HL-60 (cell line): ENCODE data around the gene LSM12.
"Not testable (repeated sequence)": the region's sequence is repeated elsewhere in the genome, so short reads cannot be mapped to it uniquely, and the experiment has no call there.

Experiments used
- DNase-seq, 2 experiments: peaks; one replicate each; pipeline ENCODE4 v3.0.0-alpha.2; 2010 to 2020; ENCODE audit warnings: low read depth in 1 of 2, low spot score in 1 of 2
- H3K27ac ChIP-seq: fragments of 250-450 bp; sonication (Bioruptor Pico); replicated peaks from 2 replicates; pipeline ENCODE4 v1.5.1; 2020; ENCODE audit warnings: mild to moderate bottlenecking, moderate library complexity
- H3K27me3 ChIP-seq: fragments of 250-450 bp; sonication (Bioruptor Pico); 2 replicates; pipeline ENCODE4 v1.5.1; 2021; ENCODE audit warnings: mild to moderate bottlenecking, moderate library complexity; ENCODE audit not compliant: insufficient read depth, poor library complexity, severe bottlenecking
- H3K4me3 ChIP-seq: replicated peaks from 2 replicates; pipeline ENCODE4 v1.5.1; 2011; ENCODE audit warnings: mild to moderate bottlenecking, control low read depth, low read length; ENCODE audit not compliant: insufficient read depth
- GABPA ChIP-seq: IDR thresholded peaks from 2 replicates; pipeline ENCODE4 v1.6.1; 2012; ENCODE audit warnings: low read depth
- POLR2AphosphoS5 ChIP-seq: IDR thresholded peaks from 2 replicates; pipeline ENCODE4 v1.6.1; 2012; ENCODE audit warnings: low read depth
- SPI1 ChIP-seq: IDR thresholded peaks from 2 replicates; pipeline ENCODE4 v1.6.1; 2012; ENCODE audit warnings: low read depth, mild to moderate bottlenecking, borderline replicate concordance
- TF ChIP-seq, protein P1 (sequence below): IDR thresholded peaks from one replicate; pipeline ENCODE4 v1.5.1; 2011; ENCODE audit warnings: low read length, control low read depth, inconsistent platforms; ENCODE audit not compliant: insufficient read depth
- TF ChIP-seq, protein P2 (sequence below): IDR thresholded peaks from 2 replicates; pipeline ENCODE4 v1.6.1; 2012; ENCODE audit warnings: low read depth; ENCODE audit not compliant: insufficient replicate concordance

Gene LSM12

DNA sequence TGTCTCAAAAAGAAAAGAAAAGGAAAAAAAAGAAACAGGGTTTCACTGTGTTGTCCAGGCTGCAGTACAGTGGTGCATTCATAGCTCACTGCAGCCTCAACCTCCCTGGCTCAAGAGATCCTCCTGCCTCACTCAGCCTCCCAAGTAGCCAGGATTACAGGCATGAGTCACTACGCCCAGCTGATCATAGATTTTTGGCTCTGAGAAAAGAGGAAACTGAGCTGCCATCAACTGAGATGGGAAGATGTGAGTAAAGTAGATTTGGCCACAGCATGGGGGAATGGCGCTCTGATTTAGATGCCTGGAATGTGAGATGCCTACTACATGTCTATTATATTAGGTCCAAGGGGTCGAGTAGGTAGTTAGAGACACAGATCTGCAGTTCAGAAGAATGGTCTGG lies 67.9 kb downstream of the LSM12 start:
- peak in 1 of 2 experiments; percentile 29 for DNase-seq
- no peak overlapping the region for H3K27ac ChIP-seq
- TF ChIP-seq GABPA (no peak), POLR2AphosphoS5 (no peak), SPI1 (no peak)
- TF ChIP-seq, protein P1, sequence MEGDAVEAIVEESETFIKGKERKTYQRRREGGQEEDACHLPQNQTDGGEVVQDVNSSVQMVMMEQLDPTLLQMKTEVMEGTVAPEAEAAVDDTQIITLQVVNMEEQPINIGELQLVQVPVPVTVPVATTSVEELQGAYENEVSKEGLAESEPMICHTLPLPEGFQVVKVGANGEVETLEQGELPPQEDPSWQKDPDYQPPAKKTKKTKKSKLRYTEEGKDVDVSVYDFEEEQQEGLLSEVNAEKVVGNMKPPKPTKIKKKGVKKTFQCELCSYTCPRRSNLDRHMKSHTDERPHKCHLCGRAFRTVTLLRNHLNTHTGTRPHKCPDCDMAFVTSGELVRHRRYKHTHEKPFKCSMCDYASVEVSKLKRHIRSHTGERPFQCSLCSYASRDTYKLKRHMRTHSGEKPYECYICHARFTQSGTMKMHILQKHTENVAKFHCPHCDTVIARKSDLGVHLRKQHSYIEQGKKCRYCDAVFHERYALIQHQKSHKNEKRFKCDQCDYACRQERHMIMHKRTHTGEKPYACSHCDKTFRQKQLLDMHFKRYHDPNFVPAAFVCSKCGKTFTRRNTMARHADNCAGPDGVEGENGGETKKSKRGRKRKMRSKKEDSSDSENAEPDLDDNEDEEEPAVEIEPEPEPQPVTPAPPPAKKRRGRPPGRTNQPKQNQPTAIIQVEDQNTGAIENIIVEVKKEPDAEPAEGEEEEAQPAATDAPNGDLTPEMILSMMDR = no peak
- TF ChIP-seq, protein P2, sequence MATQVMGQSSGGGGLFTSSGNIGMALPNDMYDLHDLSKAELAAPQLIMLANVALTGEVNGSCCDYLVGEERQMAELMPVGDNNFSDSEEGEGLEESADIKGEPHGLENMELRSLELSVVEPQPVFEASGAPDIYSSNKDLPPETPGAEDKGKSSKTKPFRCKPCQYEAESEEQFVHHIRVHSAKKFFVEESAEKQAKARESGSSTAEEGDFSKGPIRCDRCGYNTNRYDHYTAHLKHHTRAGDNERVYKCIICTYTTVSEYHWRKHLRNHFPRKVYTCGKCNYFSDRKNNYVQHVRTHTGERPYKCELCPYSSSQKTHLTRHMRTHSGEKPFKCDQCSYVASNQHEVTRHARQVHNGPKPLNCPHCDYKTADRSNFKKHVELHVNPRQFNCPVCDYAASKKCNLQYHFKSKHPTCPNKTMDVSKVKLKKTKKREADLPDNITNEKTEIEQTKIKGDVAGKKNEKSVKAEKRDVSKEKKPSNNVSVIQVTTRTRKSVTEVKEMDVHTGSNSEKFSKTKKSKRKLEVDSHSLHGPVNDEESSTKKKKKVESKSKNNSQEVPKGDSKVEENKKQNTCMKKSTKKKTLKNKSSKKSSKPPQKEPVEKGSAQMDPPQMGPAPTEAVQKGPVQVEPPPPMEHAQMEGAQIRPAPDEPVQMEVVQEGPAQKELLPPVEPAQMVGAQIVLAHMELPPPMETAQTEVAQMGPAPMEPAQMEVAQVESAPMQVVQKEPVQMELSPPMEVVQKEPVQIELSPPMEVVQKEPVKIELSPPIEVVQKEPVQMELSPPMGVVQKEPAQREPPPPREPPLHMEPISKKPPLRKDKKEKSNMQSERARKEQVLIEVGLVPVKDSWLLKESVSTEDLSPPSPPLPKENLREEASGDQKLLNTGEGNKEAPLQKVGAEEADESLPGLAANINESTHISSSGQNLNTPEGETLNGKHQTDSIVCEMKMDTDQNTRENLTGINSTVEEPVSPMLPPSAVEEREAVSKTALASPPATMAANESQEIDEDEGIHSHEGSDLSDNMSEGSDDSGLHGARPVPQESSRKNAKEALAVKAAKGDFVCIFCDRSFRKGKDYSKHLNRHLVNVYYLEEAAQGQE = no peak
- peaks cover 37% of the 10 kb centered on the region for H3K27me3 ChIP-seq
- no peak overlapping the region for H3K4me3 ChIP-seq

DNA sequence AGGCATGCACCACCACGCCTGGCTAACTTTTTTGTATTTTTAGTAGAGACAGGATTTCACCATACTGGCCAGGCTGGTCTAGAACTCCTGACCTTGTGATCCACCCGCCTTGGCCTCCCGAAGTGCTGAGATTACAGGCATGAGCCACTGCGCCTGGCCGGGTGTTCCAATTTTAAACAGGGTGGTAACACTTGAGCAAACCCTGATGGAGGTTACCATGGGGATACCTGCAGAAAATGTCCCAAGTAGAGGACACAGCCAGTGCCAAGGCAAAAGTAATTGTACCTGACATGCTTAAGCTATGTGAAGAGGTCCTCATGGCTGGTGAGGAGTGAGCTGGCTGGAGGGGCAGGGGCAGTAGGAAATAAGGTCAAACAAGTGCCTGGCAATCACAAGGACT lies 69.3 kb downstream of the LSM12 start:
- peaks cover 35% of the 10 kb centered on the region for H3K27me3 ChIP-seq
- not testable (repeated sequence) for DNase-seq, H3K4me3 ChIP-seq, H3K27ac ChIP-seq

DNA sequence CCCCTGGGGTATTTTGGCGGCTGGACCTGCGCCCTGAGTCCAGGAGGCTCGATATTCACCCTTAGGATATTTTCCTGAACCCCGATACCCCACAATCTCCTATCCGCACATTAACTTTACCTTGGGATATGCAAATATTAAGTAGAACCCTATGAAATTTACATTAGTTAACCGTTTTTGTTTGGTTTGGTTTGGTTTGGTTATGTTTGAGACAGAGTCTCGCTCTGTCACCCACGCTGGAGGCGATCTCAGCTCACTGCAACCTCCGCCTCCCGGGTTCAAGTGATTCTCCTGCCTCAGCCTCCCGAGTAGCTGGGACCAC lies 71.4 kb downstream of the LSM12 start:
- H3K27me3 ChIP-seq = peaks cover 32% of the 10 kb centered on the region
- TF ChIP-seq, protein P1 = no peak
- no peak for TF ChIP-seq POLR2AphosphoS5
- TF ChIP-seq SPI1 = no peak
- no peak for TF ChIP-seq GABPA
- TF ChIP-seq, protein P2 = no peak
- H3K4me3 ChIP-seq = no peak overlapping the region
- no peak for DNase-seq
- H3K27ac ChIP-seq = no peak overlapping the region

DNA sequence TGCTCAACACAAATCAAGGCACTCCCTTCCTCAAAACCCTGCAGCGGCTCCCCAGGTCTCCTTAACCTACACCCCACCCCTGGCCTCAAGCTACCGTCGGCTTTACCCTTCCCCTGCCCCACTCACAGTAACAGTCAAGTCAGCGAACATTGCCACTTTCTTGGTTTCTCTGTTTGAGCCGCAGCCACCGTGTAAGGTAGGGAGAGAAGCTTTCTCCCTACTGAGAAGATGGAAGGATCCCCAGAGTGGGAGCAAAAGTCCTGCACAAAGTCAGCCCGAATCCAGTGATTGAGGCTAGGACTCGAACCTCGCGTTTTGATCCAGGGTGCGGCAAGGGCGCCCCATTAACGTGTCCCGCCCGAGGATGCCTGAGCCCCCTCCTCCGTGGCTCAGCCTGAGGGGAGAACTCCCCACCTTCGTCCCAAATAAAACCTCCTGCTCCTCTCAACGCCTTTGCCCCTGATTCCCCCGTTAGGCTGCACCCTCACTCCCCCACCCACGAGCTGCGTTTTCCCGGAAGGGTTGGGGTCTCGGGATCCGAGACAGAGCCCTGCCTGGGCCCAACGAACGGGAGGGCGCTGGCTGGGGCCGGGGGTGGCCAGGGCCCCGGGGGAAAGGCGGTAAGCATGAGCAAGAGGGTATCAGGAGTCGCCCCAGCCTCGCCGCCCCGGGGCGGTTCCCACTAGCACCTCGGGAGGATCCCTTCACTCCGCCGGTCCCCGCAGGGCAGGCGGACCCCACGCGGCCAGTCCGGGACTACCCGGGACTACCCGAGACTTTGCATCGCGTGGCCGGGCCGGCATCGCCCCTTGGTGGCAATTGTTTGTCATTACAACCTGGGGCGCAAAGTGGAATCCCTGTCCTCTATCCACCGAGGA lies 72.0 kb downstream of the LSM12 start:
- H3K27me3 ChIP-seq = peaks cover 32% of the 10 kb centered on the region
- peak in 1 of 2 experiments; percentile 46 for DNase-seq
- H3K4me3 ChIP-seq = no peak overlapping the region; the same call in 1 of the 2 replicates
- TF ChIP-seq POLR2AphosphoS5 = no peak
- TF ChIP-seq, protein P1 = peak; percentile 73
- no peak overlapping the region for H3K27ac ChIP-seq
